WTC11 (cell line): ENCODE measurements around the gene DCLRE1C. TPM values are rescaled to one million over a fixed set of nuclear protein-coding genes. Genes with fewer than 3 reads are reported as not detected.

Experiments used
- ATAC-seq: fragments of 200-7000 bp; cut with Tn5 transposase; 2 replicates; pipeline ENCODE4 v1.10.0; 2021; ENCODE audit warnings: mild to moderate bottlenecking, moderate library complexity
- CTCF ChIA-PET: fragments of 300-600 bp; sonication (Branson Sonifier 250); formaldehyde crosslinking; loops from one replicate; lab custom pipeline; 2021; ENCODE audit warnings: antibody characterized with exemption; lab: Charles Lee
- POLR2A ChIA-PET: fragments of 350-600 bp; sonication (Branson Sonifier 250); formaldehyde crosslinking; loops from one replicate; lab custom pipeline; 2021; ENCODE audit warnings: antibody characterized with exemption; lab: Charles Lee
- DNase-seq: peaks from one replicate; pipeline ENCODE4 v3.0.0; 2021; ENCODE audit warnings: low spot score
- H3K27ac Mint-ChIP-seq: 2 replicates; pipeline ENCODE4 v1.8.0; 2021; ENCODE audit warnings: mixed read lengths
- H3K27me3 Mint-ChIP-seq: 2 replicates; pipeline ENCODE4 v1.8.0; 2021; ENCODE audit warnings: low read depth, mild to moderate bottlenecking, moderate library complexity, mixed read lengths
- H3K36me3 Mint-ChIP-seq: 2 replicates; pipeline ENCODE4 v1.8.0; 2021; ENCODE audit warnings: mixed read lengths
- H3K4me1 Mint-ChIP-seq: 2 replicates; pipeline ENCODE4 v1.8.0; 2022; ENCODE audit warnings: mixed read lengths
- H3K4me3 Mint-ChIP-seq: 2 replicates; pipeline ENCODE4 v1.8.0; 2021; ENCODE audit warnings: mild to moderate bottlenecking, moderate library complexity, mixed read lengths
- H3K9me3 Mint-ChIP-seq: 2 replicates; pipeline ENCODE4 v1.8.0; 2021; ENCODE audit warnings: mixed read lengths
- ARID4B ChIP-seq: sonication (generic); formaldehyde crosslinking; IDR thresholded peaks from 2 replicates; pipeline ENCODE4 v1.8.0; 2023; ENCODE audit warnings: missing genetic modification reagents, mild to moderate bottlenecking, borderline replicate concordance
- ATF2 ChIP-seq: sonication (generic); formaldehyde crosslinking; IDR thresholded peaks from 2 replicates; pipeline ENCODE4 v1.8.1; 2022; ENCODE audit warnings: low read depth, missing genetic modification reagents, borderline replicate concordance
- ATF3 ChIP-seq: sonication (generic); formaldehyde crosslinking; conservative IDR thresholded peaks from 2 replicates; pipeline ENCODE4 v1.8.1; 2022; ENCODE audit warnings: mild to moderate bottlenecking, missing genetic modification reagents
- CREB1 ChIP-seq: sonication (generic); formaldehyde crosslinking; IDR thresholded peaks from 2 replicates; pipeline ENCODE4 v1.8.0; 2023; ENCODE audit warnings: mild to moderate bottlenecking, missing genetic modification reagents
- EMX1 ChIP-seq: fragments of 250-450 bp; sonication (Bioruptor Pico); IDR thresholded peaks from 2 replicates; pipeline ENCODE4 v1.8.0; 2021; ENCODE audit warnings: mild to moderate bottlenecking
- ETV6 ChIP-seq: sonication (generic); formaldehyde crosslinking; IDR thresholded peaks from 2 replicates; pipeline ENCODE4 v1.8.1; 2022; ENCODE audit warnings: mild to moderate bottlenecking, missing genetic modification reagents
- FOXJ3 ChIP-seq: sonication (generic); formaldehyde crosslinking; IDR thresholded peaks from 2 replicates; pipeline ENCODE4 v1.9.0; 2021; ENCODE audit warnings: missing genetic modification reagents, mild to moderate bottlenecking, borderline replicate concordance
- FOXP4 ChIP-seq: sonication (generic); formaldehyde crosslinking; IDR thresholded peaks from 2 replicates; pipeline ENCODE4 v1.8.0; 2022; ENCODE audit warnings: mild to moderate bottlenecking, missing genetic modification reagents
- GRHL2 ChIP-seq: fragments of 250-450 bp; sonication (Bioruptor Pico); IDR thresholded peaks from 2 replicates; pipeline ENCODE4 v1.8.0; 2022; ENCODE audit warnings: mild to moderate bottlenecking, moderate library complexity; ENCODE audit not compliant: insufficient replicate concordance, severe bottlenecking
- KAT7 ChIP-seq: sonication (generic); formaldehyde crosslinking; IDR thresholded peaks from 2 replicates; pipeline ENCODE4 v1.8.1; 2023; ENCODE audit warnings: missing genetic modification reagents, mild to moderate bottlenecking, borderline replicate concordance
- NFE2L1 ChIP-seq: sonication (generic); formaldehyde crosslinking; IDR thresholded peaks from 2 replicates; pipeline ENCODE4 v1.8.1; 2023; ENCODE audit warnings: missing genetic modification reagents
- PRDM15 ChIP-seq: sonication (generic); formaldehyde crosslinking; IDR thresholded peaks from 2 replicates; pipeline ENCODE4 v1.8.0; 2022; ENCODE audit warnings: missing genetic modification reagents
- TEAD4 ChIP-seq: sonication (generic); formaldehyde crosslinking; IDR thresholded peaks from 2 replicates; pipeline ENCODE4 v1.8.0; 2022; ENCODE audit warnings: mild to moderate bottlenecking, missing genetic modification reagents
- USF2 ChIP-seq: sonication (generic); formaldehyde crosslinking; IDR thresholded peaks from 2 replicates; pipeline ENCODE4 v1.8.1; 2023; ENCODE audit warnings: mild to moderate bottlenecking, missing genetic modification reagents, moderate library complexity
- ZBTB43 ChIP-seq: sonication (generic); formaldehyde crosslinking; IDR thresholded peaks from 2 replicates; pipeline ENCODE4 v1.8.1; 2023; ENCODE audit warnings: mild to moderate bottlenecking, missing genetic modification reagents
- ZNF232 ChIP-seq: sonication (generic); formaldehyde crosslinking; IDR thresholded peaks from 2 replicates; pipeline ENCODE4 v1.8.0; 2022; ENCODE audit warnings: mild to moderate bottlenecking, missing genetic modification reagents
- ZNF263 ChIP-seq: sonication (generic); formaldehyde crosslinking; IDR thresholded peaks from 2 replicates; pipeline ENCODE4 v1.8.1; 2022; ENCODE audit warnings: low read depth, mild to moderate bottlenecking, moderate library complexity, missing genetic modification reagents
- ZNF317 ChIP-seq: sonication (generic); formaldehyde crosslinking; IDR thresholded peaks from 2 replicates; pipeline ENCODE4 v1.8.1; 2023; ENCODE audit warnings: low read depth, mild to moderate bottlenecking, moderate library complexity, missing genetic modification reagents, borderline replicate concordance
- ZNF425 ChIP-seq: fragments of 250-450 bp; sonication (Bioruptor Pico); conservative IDR thresholded peaks from 2 replicates; pipeline ENCODE4 v1.9.0; 2021; ENCODE audit warnings: mild to moderate bottlenecking
- ZSCAN18 ChIP-seq: fragments of 250-450 bp; sonication (Bioruptor Pico); IDR thresholded peaks from 2 replicates; pipeline ENCODE4 v2.1.2; 2022; ENCODE audit warnings: mild to moderate bottlenecking, moderate library complexity
- total RNA-seq: library from RNA; stranded (reverse); gene quantifications from 3 replicates; pipeline ENCODE4 v1.2.3, GENCODE V29; 2021

DCLRE1C gene
- total RNA-seq, 1 experiment from 2014 or later, result 4.3 TPM

- POLR2A ChIA-PET, result no interaction called here
- H3K4me3 Mint-ChIP-seq, result no peak overlapping the region
- H3K36me3 Mint-ChIP-seq, result peaks cover 83% of the 10 kb centered on the region
- no peaks in the 10 kb centered on the region for H3K27me3 Mint-ChIP-seq
- CTCF ChIA-PET, result no interaction called here
- H3K9me3 Mint-ChIP-seq, result peaks cover 51% of the 10 kb centered on the region
- H3K4me1 Mint-ChIP-seq, result no peaks in the 10 kb centered on the region
- no peak for DNase-seq
- ATAC-seq, result no peak
- H3K27ac Mint-ChIP-seq, result no peak overlapping the region
- TF ChIP-seq FOXJ3 (CRISPR knock-in tag) (no peak), ZBTB43 (no peak), PRDM15 (no peak), ZNF232 (CRISPR knock-in tag) (no peak), ZSCAN18 (CRISPR knock-in tag) (no peak), TEAD4 (CRISPR knock-in tag) (no peak), FOXP4 (CRISPR knock-in tag) (no peak), ATF3 (no peak), KAT7 (CRISPR knock-in tag) (no peak), EMX1 (CRISPR knock-in tag) (no peak), GRHL2 (CRISPR knock-in tag) (no peak), CREB1 (CRISPR knock-in tag) (no peak), ZNF263 (CRISPR knock-in tag) (no peak), ZNF317 (no peak), ATF2 (CRISPR knock-in tag) (no peak), NFE2L1 (CRISPR knock-in tag) (no peak), ARID4B (CRISPR knock-in tag) (no peak), ZNF425 (CRISPR knock-in tag) (no peak), USF2 (CRISPR knock-in tag) (no peak), ETV6 (CRISPR knock-in tag) (no peak)
Measured at GRCh38 chr10:14917827-14918226, 36.1 kb downstream of the DCLRE1C start.
